Activated T-helper 9 cell treated with anti-CD3 and anti-CD28 coated beads, Interleukin-2, amount 50 U/mL, for 16 hours (primary cell): Measurements from ENCODE around the gene NAV2.

Experiments
- DNase-seq: peaks from one replicate; pipeline ENCODE4 v3.0.0-alpha.2; 2020; ENCODE audit warnings: low read depth

Gene NAV2

DNA sequence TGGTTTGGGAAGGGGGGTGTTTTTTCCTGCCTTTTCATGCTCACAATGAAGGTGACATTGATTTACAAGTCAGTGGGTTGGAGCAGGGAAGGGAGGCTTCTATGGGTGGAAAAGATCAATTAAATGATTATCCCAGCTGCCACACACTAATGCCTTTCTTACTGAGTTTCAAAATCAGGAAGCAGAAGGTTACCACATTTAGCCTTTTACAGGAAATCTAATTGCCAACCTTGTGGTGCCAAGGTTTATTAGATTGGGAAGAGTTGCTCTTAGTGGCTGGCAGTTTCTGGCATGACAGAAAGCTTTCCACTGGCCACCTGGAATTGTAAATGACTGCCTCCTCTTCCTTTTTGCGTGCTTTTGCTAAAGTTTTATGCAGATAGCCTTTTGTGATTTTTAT, 98.7 kb downstream of the NAV2 start:
- DNase-seq, result no peak

DNA sequence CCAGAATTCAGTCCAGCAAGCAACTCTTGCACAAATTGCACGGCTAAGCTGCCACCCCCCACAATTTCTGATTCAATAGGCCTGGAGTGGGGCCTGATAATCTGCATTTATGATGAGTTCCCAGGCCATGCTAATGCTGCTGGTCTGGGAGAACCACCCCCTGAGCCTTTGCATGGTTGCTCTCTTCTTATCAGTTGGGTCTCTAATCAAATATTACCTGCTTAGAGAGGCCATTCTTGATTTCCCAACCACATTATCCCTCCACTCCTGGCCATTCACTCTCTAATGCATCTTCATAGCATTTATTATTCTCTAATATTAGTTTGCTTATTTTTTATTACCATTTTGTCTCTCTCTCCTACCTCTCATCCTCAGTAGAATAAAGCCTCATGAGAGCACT, 99.5 kb downstream of the NAV2 start:
- DNase-seq, result no peak

DNA sequence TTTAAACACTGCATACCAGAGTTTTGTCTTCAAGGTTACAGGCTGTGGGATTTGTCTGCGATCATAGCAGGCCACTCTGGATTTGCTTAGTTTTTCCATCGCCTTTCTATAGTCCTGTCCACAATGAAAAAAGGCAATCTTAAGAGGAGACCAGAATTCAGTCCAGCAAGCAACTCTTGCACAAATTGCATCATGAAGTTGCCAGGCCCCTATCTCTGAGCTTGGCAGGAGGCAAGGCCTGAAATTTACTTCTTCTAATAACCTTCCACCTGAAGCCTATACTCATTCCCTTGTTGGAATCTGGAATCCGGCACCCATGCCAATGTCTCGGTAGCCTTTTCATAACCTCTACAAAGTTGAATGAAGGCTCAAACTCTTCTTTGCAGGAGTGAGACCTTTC, 100.1 kb downstream of the NAV2 start:
- no peak for DNase-seq

DNA sequence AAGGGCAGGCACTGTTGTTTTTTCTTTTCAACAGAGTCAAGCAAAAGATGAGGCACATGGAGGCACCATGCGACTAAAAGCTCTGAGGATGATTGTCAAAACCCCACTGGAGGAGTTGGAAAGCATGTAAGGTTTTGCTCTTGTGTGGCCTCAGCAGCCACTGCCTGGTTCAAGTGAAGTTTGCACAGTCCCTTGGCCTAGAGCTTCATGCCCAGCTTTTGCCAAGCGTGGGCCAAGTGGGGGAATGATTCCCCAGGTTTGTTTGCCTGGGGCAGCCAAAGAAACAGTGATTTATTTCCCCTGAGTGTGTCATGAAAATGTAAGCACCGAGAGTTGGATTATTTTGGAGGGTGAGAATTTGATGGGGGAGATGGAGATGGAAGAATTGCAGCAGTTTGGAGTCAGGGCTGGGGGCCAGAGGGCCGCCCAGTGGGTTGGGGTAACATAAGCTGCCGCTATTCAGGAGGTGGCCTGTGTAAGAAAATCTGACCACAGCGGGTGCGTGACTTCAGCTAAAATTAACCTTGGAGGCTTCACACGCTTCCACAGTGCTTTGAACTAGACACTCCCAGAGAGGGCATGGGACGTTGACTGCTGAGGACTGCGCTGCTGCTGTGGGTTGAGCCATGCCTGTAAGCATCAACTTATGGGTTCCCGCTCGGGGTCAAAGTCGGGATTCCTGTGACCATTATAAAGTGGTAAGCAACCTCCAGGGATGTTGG, 100.7 kb downstream of the NAV2 start:
- no peak for DNase-seq

DNA sequence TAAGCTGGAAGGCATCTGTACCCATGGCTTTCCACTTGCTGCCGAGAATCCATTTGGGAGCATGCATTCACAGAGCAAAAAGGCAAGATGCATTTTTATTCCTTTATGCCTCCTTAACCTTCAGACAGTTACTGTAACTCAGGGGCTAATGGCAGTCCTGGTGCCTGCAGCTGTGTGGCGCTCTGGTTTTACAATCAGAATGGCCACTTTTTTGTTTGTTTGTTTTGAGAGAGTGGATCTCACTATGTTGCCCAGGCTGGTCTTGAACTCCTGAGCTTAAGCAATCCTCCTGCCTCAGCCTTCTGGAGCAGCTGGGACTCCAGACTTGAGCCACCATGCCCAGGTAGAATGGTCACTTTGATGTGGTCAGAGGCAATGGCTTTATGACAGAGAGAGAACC, 101.8 kb downstream of the NAV2 start:
- DNase-seq, result no peak

DNA sequence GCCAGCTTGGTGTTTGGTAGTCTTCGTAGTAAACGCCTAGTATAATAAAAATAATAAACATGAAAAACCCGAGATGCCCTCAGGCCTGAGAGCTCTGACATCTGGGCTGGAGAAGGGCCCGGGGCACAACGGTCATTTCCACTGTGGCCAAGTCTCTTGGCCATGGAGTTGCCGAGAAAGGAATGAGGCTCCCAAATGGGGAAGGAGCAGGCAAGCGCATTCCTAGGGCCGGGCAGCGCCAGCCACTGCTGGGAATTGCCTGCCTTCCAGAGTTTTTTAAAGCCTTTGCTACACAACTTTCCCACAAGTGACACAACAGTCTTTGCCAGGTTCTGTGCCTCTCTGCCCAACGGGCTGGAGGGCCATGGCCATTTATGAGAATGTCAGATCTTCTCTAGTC, 103.4 kb downstream of the NAV2 start:
- DNase-seq, result no peak

DNA sequence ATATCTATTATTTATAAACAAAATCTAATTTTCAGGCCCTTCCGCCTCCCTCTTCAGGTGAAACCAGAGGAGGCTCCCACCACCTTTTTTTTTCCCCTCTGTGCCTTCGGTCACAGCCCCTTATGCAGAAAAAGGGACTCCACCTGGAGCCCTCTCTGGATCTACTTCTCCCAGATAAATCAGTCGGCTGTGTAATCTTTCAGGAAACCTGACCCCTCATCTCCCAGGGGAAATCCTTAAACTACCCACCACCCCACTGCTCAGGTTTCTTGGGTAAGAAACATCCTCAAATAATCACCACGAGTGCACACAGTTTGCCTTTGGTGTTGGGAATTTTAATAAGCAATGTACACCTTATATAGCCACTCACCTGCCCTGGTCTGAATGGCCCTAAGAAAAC, 104.2 kb downstream of the NAV2 start:
- no peak for DNase-seq

DNA sequence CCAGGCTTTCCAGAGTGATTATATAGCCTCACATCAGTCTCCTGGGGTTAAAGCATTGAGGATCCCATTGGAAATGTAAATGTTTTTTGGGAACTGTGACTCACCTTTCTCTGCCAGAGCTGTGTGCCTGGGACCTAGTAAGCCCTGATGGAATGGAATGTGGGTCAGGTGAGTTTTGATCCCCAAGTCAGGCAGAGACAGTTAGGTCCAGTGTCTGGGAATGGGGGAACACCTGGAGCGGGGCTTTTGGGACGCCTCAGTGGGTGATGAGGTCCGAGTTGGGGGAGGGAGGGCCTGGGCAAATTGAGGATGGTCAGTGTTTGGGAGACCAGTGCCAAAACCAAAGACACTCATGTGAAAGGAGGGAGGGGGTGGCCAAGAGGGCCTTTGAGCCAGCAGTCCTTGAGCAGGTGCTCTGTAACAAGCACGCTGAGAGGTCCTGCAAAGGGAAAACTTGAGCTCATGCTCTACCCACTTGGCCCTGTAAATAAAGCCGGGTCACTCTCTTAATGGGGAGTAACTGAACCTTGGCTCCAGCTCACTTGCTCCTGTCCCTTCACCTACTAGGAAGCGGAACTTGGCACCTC, 104.7 kb downstream of the NAV2 start:
- no peak for DNase-seq

DNA sequence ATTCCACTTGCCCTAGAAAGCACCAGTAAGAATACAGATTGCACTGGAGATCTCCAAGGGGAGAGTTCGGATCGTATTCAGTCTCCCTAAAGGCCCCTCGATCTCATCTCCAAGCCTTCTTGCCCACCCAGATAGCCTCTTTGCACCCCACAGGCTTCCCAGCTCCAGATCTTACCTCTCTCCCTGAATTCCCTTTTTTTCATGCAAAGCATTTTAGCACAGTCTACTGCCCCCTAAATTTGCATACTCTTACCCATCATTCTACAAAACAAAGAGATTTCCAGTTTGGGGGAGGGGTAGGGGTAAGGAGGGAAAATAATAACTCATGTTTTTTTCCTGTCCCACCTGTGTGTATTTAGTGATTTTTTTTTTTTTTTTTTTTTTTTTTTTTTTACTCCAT, 105.2 kb downstream of the NAV2 start:
- no peak for DNase-seq

DNA sequence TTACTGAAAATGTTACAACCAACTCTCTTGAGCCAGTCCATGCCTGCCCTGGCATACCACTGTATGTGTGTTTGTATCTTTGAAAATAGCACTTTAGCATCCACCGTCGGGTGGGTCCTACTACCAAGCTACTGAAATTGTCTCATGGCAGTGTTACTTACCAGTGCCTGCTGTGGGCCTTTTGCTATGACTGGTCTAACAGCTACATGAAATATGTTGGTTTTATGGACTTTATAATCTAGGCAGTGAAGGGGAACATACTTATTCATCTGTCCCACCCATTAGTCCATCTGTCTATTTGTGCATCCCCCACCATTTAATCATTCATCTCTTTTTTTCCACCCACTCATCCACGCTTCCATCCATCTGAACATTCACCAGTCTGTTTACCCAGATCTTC, 106.0 kb downstream of the NAV2 start:
- DNase-seq, result no peak

DNA sequence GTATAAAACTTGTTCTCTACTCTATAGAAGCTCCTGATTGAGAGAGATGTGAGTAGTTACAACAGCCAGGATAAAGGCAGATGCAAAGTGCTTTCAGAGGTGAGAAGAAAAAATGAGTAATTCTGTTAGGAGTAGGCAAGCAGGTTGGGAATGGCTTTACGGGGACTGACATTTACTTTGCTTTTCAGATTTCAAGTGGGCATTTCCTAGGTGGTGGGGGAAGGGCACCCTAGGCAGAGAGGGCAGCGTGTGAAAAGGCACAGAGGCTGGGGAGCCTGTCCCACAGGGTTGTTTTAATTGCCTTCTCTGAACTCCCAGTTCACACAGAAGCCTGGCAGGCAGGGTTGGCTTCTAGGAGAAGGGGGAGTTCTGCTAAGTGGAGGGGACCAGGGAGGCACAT, 106.5 kb downstream of the NAV2 start:
- no peak for DNase-seq

DNA sequence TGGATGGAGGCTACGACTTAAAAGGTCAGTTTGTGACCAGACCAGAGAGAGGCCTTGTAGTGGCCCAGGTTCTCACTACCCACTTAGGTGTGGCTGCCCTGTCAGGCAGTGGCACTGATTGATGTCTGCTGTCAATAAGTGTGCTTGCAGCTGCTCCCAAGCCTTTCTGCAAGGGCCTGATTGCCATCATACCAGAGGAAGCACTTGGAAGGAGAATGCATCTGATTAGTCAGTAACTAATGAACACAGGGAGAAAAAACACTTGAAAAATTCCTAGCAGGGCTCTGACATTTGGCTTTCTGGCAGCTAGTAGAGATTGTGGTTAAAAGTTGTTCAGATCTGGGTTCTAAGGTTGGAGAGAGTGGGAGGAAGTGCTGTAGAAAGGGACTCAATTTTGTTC, 107.5 kb downstream of the NAV2 start:
- DNase-seq, result no peak

DNA sequence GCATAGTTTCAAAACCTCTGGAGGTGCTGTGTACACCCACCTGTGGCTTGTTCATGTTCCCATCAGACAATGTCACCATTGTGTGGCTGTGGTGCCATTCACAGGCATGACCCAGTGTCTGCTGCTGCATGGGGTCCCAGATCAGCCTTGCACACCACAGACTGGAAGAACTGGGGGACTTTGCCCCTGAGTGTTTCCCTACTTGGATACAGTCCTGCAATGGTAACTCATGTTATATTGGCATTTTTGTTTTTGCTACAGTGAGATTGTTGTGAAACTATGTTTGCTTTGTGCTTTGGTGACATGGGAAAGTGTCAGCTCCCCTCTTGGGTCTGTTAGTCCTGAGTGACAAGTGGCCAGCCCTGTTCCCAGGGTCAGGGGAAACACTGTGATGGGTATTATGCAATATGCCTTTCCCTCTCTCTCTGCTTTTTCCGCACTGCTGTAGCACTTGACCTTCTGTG, 108.8 kb downstream of the NAV2 start:
- no peak for DNase-seq

DNA sequence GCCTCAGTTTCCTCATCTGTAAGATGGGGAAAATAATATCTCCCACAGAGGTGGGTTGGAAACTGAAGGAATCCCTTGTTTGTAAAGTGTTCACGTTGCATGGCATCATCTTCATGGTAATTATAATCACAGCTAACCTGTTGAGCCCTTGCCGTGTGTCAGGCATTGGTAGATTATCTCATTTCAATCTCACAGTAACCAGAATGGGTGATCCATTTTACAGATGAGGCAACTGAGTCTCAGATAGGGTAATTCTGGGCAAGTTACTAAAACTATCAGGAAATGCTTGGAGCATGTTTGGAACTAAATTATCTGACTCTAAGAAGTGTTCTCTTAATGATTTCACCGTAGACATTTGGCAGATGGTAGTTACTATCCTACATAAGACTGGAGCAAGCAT, 109.4 kb downstream of the NAV2 start:
- DNase-seq, result no peak

DNA sequence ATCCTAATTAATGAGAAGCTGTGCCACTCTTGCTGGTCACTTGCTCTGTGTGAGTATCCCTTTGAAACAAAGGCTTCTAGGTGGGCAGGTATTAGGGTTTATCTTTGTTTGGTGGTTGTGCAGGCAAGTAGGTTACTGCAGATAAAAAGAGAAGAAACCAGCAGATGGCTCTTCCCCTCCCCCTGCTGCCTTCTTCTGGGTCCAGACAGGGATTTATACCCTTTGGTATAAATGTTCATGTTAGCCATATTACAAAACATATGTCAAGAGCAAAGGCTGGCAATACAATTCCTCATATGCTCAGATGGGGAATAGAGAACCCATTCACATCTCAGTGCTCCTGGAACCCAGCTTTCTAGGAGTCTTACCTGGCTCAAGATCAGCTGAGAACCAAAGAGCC, 109.9 kb downstream of the NAV2 start:
- DNase-seq, result no peak

DNA sequence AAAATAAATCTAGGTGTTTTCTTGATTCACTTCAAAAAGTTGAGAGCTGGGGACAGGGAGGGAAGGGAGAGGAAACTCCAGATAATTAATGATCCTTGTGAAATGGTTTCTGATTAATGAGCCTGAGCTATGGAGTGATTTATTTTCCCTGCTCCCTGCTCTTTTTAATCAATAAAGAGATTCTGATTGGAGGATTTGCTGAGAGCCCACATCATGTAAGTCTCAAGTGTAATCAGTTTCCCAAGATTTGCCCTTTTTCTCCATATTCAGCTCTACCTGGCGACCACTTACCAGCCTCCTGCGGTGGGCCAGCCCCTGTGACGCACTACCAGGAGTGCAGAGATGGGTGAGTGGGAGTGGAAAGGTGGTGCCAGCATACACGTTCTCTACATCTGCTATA, 114.0 kb downstream of the NAV2 start:
- DNase-seq, result no peak

DNA sequence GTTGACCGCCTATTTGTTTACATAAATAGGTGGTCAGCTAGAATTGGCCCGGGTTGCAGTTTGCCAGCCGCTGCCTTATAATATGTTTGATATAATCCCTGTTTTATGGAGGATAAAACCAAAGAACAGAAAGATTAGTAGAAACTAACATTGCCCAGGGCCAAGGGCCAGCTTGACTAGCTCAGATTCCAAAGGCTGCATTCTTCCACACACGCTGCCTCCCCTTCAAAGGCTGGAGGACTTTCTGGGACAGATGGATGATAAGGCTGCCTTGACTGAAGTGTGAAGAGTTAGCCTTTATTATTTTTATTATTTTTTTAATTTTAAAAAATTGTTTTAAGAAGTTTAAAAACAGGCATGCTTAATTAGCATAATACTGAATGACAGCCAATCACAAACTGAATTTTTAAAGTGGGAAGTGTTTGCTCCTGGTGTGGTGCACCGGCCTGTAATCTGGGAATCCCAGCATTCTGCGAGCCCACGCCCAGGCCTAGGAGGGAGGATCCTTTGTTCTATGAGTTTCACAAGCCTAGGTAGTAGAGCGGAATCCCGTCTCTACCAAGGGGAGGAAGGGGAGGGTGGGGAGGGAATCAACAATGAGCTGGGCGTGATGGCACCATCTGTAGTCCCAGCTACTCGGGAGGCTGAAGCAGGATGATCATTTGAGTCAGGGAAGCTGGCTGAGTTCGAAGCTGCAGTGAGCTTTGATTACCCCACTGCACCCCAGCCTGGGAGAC, 114.9 kb downstream of the NAV2 start:
- no peak for DNase-seq

DNA sequence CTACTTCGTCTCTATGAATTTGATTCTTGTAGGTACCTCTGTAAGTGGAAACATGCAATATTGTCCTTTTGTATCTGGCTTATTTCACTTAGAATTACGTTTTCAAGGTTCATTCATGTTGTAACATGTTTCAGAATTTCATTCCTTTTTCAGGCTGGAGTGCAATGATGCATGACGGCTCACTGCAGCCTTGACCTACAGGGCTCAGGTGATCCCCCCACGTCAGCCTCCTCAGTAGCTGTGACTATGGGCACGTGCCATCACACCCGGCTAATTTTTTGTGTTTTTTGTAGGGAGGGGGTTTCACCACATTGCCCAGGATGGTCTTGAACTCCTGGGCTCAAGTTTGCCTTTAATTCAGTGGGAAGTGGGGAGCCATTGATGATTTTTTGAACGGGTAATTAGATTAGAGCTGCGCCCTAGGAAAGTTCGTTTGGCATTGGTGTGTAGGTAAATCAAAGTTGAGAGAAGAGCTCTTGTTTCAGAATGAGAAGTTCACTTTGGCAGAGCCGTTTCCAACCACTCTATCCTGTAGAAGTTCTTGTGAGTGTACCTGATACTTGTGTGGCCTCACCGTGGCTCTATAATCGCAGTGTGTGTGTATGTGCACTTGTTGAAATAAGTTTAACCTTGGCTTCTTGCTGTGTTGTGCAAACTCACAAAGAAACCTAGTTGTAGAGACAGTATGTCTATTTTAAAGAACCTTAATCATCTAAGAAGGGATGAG, 115.9 kb downstream of the NAV2 start:
- no peak for DNase-seq

DNA sequence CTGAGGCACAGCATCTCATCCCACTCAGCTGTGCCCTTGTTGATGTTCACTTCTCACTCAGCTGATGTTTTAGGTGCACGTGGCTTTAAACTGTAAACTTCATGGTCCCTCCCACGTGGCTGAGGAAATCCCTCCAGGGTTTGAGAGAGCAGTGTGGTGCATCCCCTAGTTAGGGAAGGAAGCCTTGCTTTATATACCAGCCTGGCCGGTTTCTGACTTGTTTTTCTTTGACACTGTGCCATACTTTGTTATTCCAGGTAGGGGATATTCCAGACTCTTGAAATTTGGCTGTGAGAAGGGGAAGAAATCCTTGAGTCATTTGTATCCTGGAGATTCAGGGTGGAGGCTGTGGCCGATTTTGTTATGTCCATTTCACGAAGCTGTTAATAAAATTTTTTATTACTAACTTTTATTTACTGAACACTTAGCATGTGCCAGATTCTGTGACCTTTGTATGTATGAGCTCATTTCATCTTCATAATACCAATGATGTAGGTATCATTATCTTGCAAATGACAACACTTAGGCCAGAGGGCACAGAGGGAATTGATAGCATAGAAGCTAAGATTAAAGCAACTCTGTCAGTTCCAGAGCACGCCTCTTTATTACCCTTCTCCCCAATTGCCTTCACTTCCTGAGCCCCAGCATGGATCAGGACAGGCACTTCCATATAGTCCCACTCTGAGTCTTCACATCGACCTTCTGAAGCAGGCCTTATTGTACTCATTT, 116.6 kb downstream of the NAV2 start:
- no peak for DNase-seq

DNA sequence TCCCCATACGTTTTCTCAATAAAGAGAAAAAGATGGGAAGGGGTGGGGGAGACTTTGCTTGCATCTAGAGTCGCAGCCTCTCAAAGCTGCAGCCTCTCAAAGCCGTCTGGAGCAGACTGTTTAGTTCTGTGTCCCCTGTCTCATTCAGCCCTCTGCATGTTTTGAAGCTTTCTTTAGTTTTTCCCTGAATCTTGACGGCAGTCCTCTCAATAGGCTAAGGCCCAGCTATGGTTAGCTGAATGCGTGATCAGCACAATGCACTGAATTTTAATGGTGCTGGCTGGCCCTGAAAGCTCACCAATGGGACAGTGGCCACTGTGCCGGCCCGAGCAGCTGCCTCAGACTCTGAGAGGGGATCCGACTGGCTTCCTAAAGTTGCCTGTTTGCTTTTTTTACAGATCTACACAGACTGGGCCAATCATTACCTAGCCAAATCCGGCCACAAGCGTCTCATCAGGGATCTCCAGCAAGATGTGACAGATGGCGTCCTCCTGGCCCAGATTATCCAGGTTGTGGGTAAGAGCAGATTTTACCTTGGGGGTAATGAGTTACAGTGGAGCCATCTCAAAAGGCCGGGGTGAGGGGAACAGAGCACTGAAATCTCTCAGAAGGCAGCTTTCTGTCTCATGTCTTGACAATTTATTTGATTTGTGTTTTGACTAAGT, 119.6 kb downstream of the NAV2 start:
- DNase-seq, result no peak

DNA sequence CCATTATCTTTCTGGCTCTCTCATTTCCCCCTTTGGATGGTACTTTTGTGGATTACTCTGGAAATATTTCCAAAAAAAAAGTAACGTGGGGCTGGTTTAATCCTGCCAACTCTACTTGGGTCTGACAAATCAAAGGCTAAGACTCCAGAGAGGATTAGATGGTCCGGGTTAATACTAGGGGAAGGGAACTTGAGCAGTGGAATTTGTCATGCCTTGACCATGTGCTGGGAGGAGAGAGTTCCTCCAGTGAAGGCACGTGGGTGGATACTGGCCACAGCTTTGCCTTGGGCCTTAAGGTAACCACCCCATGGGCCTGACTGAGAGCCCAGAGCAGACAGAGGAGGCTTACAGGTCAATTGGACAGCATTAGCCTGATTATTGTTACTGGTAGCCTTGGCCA, 120.3 kb downstream of the NAV2 start:
- DNase-seq, result no peak

DNA sequence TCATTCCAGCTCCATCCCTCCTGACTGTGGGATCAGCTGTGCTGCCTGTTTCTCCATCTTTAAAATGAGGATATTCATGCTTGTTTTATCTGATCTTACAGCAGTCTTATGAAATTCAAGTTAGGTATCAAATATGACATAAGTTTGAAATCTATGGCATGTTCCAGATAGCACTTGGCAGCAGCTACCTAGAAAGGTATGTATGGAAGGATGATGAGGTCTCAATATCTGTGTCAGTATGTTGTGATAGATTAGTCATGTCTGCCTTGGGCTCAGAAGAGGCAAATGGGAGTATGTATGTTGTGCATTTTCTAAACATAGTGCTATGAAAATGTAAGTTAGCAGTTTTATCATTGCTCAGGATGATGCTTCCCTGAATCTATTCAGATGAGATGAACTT, 122.1 kb downstream of the NAV2 start:
- DNase-seq, result no peak
